GDM1 (cell line): ENCODE measurements around the gene HES7.
"Not testable (repeated sequence)": the region's sequence is repeated elsewhere in the genome, so short reads cannot be mapped to it uniquely, and the experiment has no call there.

ENCODE experiments used
- DNase-seq: peaks from one replicate; lab custom pipeline; 2025; lab: John Stamatoyannopoulos, UW

The HES7 gene

DNA sequence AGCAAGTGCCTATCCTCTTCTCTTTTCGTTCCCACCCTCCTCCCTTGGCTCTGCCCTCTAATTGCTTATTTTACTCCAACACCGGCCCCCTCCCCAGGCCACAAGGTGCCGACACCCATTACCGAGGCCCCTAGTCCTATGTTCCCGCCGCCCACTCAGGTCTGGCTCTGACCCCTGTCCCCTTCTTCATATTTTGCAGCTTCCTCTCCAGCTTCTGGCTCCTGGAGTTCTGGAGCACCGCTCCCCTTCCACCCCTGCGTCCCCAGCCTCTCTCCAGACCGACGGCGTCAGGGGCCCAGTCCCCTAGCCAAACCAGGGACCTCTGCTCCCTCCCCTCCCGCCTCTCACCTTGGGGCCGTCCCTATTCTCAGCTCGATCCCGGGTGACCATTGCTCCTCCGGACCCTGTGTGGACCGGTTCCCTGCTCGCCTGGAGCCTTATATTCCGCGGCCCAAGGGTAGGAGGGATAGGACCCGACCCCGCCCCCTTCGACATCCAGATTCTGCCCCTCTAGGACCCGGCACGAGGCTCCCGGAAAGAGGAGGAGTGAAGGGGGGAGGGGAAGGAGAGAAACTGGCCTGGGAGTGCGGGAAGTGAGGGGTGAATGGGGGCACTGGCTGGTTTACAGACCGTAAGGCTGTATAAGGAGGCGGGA lies at the start of gene HES7:
Gene HES7, minus strand, starts transcription at position 412 of the 655 bp plus-strand sequence. Its CDS starts 22 bp downstream, at position 390.
- no peak for DNase-seq

GRCh38 chr17:8173056-8173870 lies 49.4 kb upstream of the HES7 start:
- DNase-seq = peak; percentile 91

DNA sequence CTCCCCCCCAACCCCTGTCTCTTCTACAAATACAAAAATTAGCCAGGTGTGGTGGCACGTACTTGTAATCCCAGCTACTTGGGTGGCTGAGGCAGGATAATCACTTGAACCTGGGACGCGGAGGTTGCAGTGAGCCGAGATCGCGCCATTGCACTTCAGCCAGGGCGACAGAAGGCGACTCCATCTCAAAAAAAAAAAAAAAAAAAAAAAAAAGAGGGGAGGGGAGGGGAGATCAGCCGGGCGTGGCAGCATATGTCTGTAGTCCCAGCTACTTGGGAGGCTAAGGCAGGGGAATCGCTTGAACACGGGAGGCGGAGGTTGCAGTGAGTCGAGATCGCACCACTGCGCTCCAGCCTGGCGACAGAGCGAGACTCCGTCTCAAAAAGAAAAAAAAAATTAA lies 46.3 kb upstream of the HES7 start:
- DNase-seq = not testable (repeated sequence)

DNA sequence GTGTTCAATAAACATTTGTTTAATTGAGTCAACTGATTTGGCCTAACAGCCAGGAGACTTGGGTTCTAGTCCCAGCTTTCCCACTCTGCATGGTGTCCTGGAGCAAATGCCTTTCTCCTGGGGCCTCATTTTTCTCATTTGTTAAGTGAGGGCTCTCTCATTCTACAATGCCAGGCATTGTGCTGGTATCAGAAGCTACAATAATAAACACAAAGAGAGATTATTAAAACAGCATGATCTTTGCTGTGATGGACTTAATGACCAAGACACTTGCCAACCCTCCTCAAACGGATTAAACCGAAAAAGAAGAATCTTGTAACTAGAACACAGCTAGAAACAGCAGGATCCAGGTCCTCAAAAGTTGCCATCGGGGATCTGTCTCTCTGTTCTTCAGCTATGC lies 43.6 kb upstream of the HES7 start:
- DNase-seq = no peak

- no peak for DNase-seq
Observed at GRCh38 chr17:8166731-8167130, 42.8 kb upstream of the HES7 start.

- no peak for DNase-seq
Observed at GRCh38 chr17:8164815-8165131, 40.9 kb upstream of the HES7 start.

GRCh38 chr17:8163978-8164814 lies 40.3 kb upstream of the HES7 start:
- peak; percentile 87 for DNase-seq

DNA sequence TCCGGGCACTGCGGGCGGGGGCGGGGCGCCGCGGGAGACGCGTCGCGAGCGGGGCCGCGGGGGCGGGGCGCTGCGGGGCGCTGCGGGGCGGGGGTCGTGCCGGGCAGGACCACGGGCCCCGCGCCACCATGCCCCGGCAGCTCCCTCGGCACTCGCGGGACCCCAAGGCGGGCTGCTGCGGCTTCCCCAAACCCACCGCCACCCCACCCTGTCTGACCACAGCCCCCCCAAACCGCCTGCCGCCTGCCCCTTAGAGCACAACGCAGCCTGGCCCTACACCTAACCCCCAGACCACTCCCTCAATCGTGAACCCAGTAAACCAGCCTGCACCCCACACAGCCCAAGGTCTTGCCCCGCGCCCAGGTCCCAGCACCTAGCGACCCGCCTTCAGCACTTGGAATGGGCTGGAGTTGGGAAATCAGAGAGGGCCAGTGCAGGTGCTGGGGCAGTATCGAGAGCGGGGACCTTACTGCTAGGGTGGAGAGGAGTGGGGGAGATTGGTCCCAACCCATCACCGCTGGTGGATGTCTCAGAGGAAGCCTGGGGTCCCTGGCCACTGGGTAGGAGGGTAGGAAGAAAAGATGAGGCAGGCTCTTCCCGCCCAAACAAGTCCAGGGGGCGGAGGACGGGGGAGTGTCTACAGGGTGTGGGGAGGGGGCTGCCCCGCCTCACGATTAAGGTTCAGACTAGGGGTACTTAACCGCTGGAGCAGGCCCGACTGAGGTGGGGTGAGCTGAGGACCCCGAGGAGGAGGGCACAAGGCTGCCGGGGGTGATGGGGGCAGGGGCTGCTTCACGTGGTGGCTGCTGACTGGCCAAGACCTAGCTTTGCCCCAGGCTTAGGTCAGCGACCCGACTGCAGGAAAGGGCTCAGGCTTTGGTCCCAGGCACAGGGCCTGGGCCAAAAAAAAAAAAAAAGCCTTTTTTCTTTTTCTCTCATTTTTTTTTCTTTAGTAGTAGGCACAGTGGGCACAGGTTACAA lies 39.4 kb upstream of the HES7 start:
- no peak for DNase-seq

DNA sequence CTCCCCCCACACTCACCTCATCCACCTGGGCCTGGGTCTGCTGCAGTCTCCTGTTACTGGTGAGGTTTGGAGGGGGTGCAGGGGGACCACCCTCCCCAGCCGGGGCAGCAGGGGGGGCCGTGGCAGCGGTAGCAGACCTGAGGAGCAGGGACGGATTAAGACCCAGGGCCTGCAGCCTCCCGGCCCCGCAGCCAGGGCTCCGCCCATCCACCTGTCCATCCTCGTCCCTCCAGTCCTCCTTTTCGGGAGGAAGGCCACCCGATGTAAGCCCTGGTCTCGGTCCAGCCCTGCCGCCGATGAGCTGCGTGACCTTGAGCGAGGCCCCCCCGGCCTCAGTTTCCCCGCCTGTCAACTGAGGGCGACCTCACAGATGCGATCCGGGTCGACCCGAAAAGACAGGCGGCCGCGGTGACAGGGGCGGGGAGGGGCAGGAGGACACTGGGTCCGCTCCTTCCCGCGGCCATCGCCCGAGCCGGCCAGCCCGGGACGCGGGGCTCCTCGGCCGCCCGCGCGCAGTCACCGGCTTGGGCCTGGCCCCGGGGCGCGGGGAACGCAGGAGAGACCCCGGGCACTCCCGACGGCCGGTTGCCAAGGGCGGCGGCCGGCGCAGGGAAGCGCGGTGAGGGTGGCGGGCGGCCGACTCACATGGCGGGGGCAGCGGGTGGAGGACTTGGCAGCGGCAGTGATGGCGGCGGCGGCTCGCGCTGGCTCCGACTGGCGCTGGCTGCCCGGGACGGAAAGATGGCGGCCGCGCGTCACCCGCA lies 38.5 kb upstream of the HES7 start, which contains the start of gene VAMP2:
Gene VAMP2, minus strand, starts transcription at position 716 of the 764 bp plus-strand sequence. Its CDS starts 69 bp downstream, at position 647.
- DNase-seq = peak; percentile 47

DNA sequence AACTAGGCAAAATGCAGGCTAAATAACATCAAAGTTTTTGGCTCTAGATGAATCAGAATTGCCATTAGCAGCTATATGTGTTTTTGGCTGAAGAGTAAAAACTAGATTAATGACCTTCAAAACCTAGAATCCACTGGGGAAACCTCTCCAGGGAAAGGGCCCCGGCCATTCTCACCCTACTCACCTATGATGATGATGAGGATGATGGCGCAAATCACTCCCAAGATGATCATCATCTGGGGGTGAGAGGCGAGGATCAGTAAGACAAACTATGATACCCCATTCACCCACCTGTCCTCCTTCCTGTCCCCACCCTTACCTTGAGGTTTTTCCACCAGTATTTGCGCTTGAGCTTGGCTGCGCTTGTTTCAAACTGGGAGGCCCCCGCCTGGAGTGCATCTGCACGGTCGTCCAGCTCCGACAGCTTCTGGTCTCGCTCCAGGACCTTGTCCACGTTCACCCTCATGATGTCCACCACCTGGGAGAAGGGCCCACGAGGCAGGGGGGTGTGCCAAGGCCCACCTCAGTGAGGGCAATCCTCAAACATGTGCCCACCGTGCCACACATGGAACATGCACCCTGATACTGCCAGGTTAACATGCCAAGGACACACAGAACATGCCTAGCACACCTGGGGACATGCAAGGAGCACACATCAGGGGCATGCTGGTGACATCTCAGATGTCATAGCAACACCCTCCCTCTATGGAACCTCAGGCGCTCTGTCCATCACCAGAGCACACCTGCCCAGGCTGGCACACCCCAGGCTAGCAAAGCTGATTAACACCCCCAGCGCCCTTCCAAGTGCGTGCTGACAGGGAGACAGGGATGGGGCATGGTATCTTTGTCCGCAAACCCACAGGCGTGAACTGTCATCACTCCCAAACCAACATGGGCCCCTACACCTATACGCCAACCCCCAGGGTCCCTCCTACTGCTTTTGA lies 37.7 kb upstream of the HES7 start:
- no peak for DNase-seq

- no peak for DNase-seq
Observed at GRCh38 chr17:8160741-8161221, 36.9 kb upstream of the HES7 start.

DNA sequence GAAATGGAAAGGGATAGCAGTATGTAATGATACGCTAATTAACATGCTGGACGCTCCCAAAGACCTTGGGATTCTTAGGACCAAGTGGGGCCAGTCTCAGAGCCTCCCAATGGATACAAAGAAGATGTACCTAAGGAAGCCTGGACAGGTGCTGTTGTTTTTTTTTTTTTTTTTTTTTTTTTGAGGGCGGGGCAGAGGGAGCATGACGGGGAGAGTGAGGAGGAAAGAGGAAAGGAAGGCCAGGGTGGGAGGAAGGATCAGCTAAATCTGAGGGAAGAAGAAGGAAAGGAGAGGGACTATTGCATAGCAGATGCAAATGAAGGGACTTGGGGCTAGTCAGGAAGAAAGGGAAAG lies 36.3 kb upstream of the HES7 start:
- DNase-seq = no peak

- DNase-seq = no peak
Observed at GRCh38 chr17:8159459-8160223, 35.7 kb upstream of the HES7 start.

GRCh38 chr17:8159032-8159400 lies 35.1 kb upstream of the HES7 start:
- DNase-seq = no peak

GRCh38 chr17:8158267-8159031 lies 34.5 kb upstream of the HES7 start:
- DNase-seq = peak; percentile 60

DNA sequence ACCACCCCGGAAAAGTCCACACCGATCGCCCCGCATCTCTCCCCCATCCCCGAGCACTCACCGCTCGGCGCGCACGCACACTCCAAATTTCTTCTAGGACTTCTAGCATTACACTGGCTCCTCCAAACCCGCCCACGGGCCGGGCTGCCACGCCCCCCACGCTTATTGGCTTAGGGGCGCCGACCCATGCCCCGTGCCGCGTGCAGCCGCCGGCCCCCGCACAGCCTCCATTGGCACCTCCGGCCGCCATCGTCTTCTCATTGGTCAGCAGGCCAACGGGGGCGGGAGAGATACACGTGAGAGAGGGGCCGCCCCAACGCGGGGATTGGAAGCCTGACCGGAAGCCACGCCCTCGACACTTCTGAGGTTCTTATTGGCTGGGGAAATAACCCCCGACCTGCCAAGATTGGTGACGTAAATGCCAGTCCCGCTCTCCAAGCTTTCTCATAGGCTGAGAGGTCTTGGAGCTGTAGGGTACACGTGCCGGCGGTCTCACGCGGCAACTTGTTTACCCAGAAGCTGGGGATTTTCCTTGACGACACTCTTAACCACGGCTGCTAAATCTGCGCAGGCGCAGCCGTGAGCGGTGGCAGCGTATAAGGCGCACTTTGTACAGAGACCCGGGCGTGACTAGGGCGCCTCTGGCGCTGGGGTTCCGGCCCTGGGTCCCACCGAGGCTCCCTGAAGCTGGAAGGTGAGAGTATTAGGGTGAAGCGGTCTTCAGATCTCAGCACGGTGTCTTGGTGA lies 32.5 kb upstream of the HES7 start:
- peak; percentile 100 for DNase-seq

DNA sequence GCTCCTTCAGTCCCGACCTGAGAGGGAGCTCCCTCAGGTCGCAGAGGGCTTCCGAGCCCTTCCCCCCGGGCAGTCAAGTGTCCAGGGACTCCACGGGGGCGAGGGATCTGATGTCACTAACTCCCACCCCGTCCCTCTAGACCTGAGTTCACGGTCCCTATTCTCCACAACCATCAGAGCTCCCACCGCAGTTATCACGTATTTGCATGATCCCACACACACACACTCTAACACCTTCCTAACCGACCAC lies 32.0 kb upstream of the HES7 start:
- no peak for DNase-seq
